H1 (cell line): ENCODE results near the gene DCAF15. TPM values are rescaled to one million over a fixed set of nuclear protein-coding genes. Genes with fewer than 3 reads are reported as not detected.
A peak's percentile ranks its signal among the peaks of the same experiment; 100 is the strongest.

Source experiments
- CTCF ChIA-PET: fragments of 300-600 bp; sonication (Branson Sonifier 250); formaldehyde crosslinking; loops from one replicate; lab custom pipeline; 2021; ENCODE audit not compliant: partially characterized antibody; lab: Charles Lee
- POLR2A ChIA-PET: fragments of 300-600 bp; sonication (Branson Sonifier 250); formaldehyde crosslinking; loops from one replicate; lab custom pipeline; 2021; ENCODE audit warnings: inconsistent platforms; ENCODE audit not compliant: partially characterized antibody; lab: Charles Lee
- DNase-seq, 2 experiments: peaks; one replicate each; pipeline versions ENCODE4 v3.0.0 to v3.0.0-alpha.2; 2010 to 2022; ENCODE audit warnings: low spot score in 2 of 2, low read depth in 1 of 2, mixed read lengths in 1 of 2
- FAIRE-seq: peaks from 2 replicates; lab custom pipeline; 2011; peaks lifted over from hg19 to GRCh38; lab: Jason Lieb, UNC
- H2AFZ ChIP-seq: 2 replicates; pipeline ENCODE4 v1.8.1; 2012; ENCODE audit warnings: low read length, inconsistent platforms
- H2AK5ac ChIP-seq: 2 replicates; pipeline ENCODE4 v1.6.1; 2013; ENCODE audit warnings: low read depth, low read length
- H2BK120ac ChIP-seq: replicated peaks from 2 replicates; pipeline ENCODE3; 2013; ENCODE audit warnings: low read depth, low read length, inconsistent platforms
- H2BK12ac ChIP-seq: 2 replicates; pipeline ENCODE4 v1.6.1; 2013; ENCODE audit warnings: low read depth, low read length
- H2BK15ac ChIP-seq: 2 replicates; pipeline ENCODE4 v1.6.1; 2013; ENCODE audit warnings: low read length
- H2BK20ac ChIP-seq: 2 replicates; pipeline ENCODE4 v1.6.1; 2013; ENCODE audit warnings: low read length
- H2BK5ac ChIP-seq: 2 replicates; pipeline ENCODE4 v1.6.1; 2013; ENCODE audit warnings: low read depth, low read length
- H3K14ac ChIP-seq: 2 replicates; pipeline ENCODE4 v1.6.1; 2013; ENCODE audit warnings: inconsistent platforms; ENCODE audit not compliant: insufficient read length
- H3K18ac ChIP-seq: 2 replicates; pipeline ENCODE4 v1.6.1; 2013; ENCODE audit warnings: low read length; ENCODE audit errors: extremely low read depth
- H3K23ac ChIP-seq: 2 replicates; pipeline ENCODE4 v1.6.1; 2013; ENCODE audit warnings: inconsistent platforms; ENCODE audit not compliant: insufficient read length
- H3K23me2 ChIP-seq: 2 replicates; pipeline ENCODE4 v1.6.1; 2013; ENCODE audit warnings: low read depth, low read length
- H3K27ac ChIP-seq: 2 replicates; pipeline ENCODE4 v1.6.1; 2011; ENCODE audit warnings: low read depth, low read length, inconsistent platforms
- H3K27me3 ChIP-seq, 4 experiments: replicated peaks in 1 of 4; 1 replicate in 1 of 4; 2 replicates in 3 of 4; pipeline versions ENCODE4 v1.6.1 to v1.8.1; 2011 to 2013; ENCODE audit warnings: low read length in 3 of 4, mild to moderate bottlenecking in 3 of 4, inconsistent platforms in 2 of 4, mixed read lengths in 2 of 4, moderate library complexity in 1 of 4; ENCODE audit not compliant: control insufficient read depth in 3 of 4, insufficient read depth in 3 of 4; ENCODE audit errors: extremely low read depth in 1 of 4
- H3K36me3 ChIP-seq, 4 experiments: 2 replicates each; pipeline versions ENCODE4 v1.6.1 to v1.8.1; 2011 to 2013; ENCODE audit warnings: mild to moderate bottlenecking in 4 of 4, low read length in 3 of 4, moderate library complexity in 2 of 4, control low read depth in 1 of 4, inconsistent platforms in 1 of 4; ENCODE audit not compliant: insufficient read depth in 4 of 4, control insufficient read depth in 2 of 4
- H3K4ac ChIP-seq: replicated peaks from 2 replicates; pipeline ENCODE3; 2013; ENCODE audit warnings: low read length, low read depth, mixed read lengths, inconsistent platforms; ENCODE audit not compliant: insufficient read length
- H3K4me1 ChIP-seq, 4 experiments: replicated peaks in 1 of 4; 1 replicate in 1 of 4; 2 replicates in 3 of 4; pipeline versions ENCODE4 v1.6.1 to v1.8.1; 2011 to 2013; ENCODE audit warnings: low read length in 3 of 4, inconsistent platforms in 2 of 4, mixed read lengths in 1 of 4; ENCODE audit not compliant: insufficient read depth in 4 of 4, control insufficient read depth in 3 of 4
- H3K4me2 ChIP-seq, 2 experiments: 2 replicates each; pipeline versions ENCODE4 v1.6.1 to v1.8.1; 2011 to 2013; ENCODE audit warnings: low read depth in 2 of 2, low read length in 2 of 2, control low read depth in 1 of 2, inconsistent platforms in 1 of 2, mild to moderate bottlenecking in 1 of 2; ENCODE audit not compliant: insufficient read depth in 1 of 2
- H3K4me3 ChIP-seq, 4 experiments: fragments of 200-600, 300-600 bp in 1 of 4; sonication (generic), shearing (Covaris generic), sonication (Bioruptor Twin) in 1 of 4; 2 replicates each; pipeline versions ENCODE4 v1.5.1 to v1.8.1; 2011 to 2016; ENCODE audit warnings: low read length in 4 of 4, low read depth in 3 of 4, control low read depth in 2 of 4, inconsistent platforms in 2 of 4, mild to moderate bottlenecking in 2 of 4, mixed read lengths in 1 of 4, moderate library complexity in 1 of 4; ENCODE audit not compliant: insufficient read depth in 2 of 4; ENCODE audit errors: extremely low read depth in 1 of 4
- H3K56ac ChIP-seq: replicated peaks from 2 replicates; pipeline ENCODE3; 2013; ENCODE audit warnings: low read depth, mild to moderate bottlenecking, mixed read lengths, low read length, inconsistent platforms; ENCODE audit not compliant: insufficient read length
- H3K79me1 ChIP-seq: 2 replicates; pipeline ENCODE4 v1.6.1; 2013; ENCODE audit warnings: low read depth, low read length, control low read depth
- H3K79me2 ChIP-seq, 2 experiments: 2 replicates each; pipeline versions ENCODE4 v1.6.1 to v1.8.1; 2012 to 2013; ENCODE audit warnings: low read length in 2 of 2, mild to moderate bottlenecking in 2 of 2, inconsistent platforms in 1 of 2; ENCODE audit not compliant: insufficient read depth in 2 of 2, control insufficient read depth in 1 of 2
- H3K9ac ChIP-seq, 4 experiments: replicated peaks in 1 of 4; 1 replicate in 1 of 4; 2 replicates in 3 of 4; pipeline versions ENCODE4 v1.6.1 to v1.8.1; 2011 to 2013; ENCODE audit warnings: low read depth in 3 of 4, low read length in 3 of 4, control low read depth in 2 of 4, mild to moderate bottlenecking in 2 of 4, moderate library complexity in 2 of 4, inconsistent platforms in 1 of 4; ENCODE audit errors: extremely low read depth in 1 of 4
- H3K9me3 ChIP-seq, 2 experiments: 2 replicates each; pipeline versions ENCODE4 v1.6.1 to v1.8.1; 2012 to 2013; ENCODE audit warnings: mild to moderate bottlenecking in 2 of 2, moderate library complexity in 2 of 2, control low read depth in 1 of 2, inconsistent platforms in 1 of 2, low read depth in 1 of 2, low read length in 1 of 2, mixed read lengths in 1 of 2; ENCODE audit not compliant: insufficient read depth in 2 of 2
- H4K20me1 ChIP-seq, 2 experiments: replicated peaks in 1 of 2; 2 replicates each; pipeline versions ENCODE3 to v1.8.1; 2011 to 2013; ENCODE audit warnings: inconsistent platforms in 2 of 2, low read length in 2 of 2, mild to moderate bottlenecking in 1 of 2; ENCODE audit not compliant: insufficient read depth in 2 of 2, control insufficient read depth in 1 of 2
- H4K5ac ChIP-seq: 2 replicates; pipeline ENCODE4 v1.6.1; 2013; ENCODE audit warnings: low read length, low read depth, mixed read lengths, inconsistent platforms; ENCODE audit not compliant: insufficient read length
- H4K8ac ChIP-seq: 2 replicates; pipeline ENCODE4 v1.8.0; 2013; ENCODE audit warnings: mild to moderate bottlenecking, moderate library complexity, low read length, inconsistent platforms; ENCODE audit not compliant: insufficient read depth; ENCODE audit errors: extremely low read depth
- H4K91ac ChIP-seq: replicated peaks from 2 replicates; pipeline ENCODE3; 2013; ENCODE audit warnings: low read length, mixed read lengths, inconsistent platforms; ENCODE audit not compliant: insufficient read length
- CEBPB ChIP-seq: IDR thresholded peaks from 2 replicates; pipeline ENCODE4 v1.6.1; 2012; ENCODE audit warnings: low read depth, low read length
- CHD1 ChIP-seq: IDR thresholded peaks from 2 replicates; pipeline ENCODE4 v1.6.1; 2012; ENCODE audit warnings: low read depth, low read length, improper control_type of control experiment
- CREB1 ChIP-seq: IDR thresholded peaks from 2 replicates; pipeline ENCODE4 v1.6.1; 2012; ENCODE audit warnings: inconsistent platforms
- EZH2 ChIP-seq: fragments of 200-600 bp; sonication (generic); IDR thresholded peaks from 2 replicates; pipeline ENCODE4 v1.7.1; 2012; ENCODE audit warnings: low read depth, mild to moderate bottlenecking, moderate library complexity, low read length, inconsistent platforms; ENCODE audit not compliant: severe bottlenecking
- HDAC6 ChIP-seq: IDR thresholded peaks from one replicate; pipeline ENCODE4 v1.7.1; 2012; ENCODE audit warnings: low read depth, mild to moderate bottlenecking, inconsistent platforms, low read length, moderate library complexity
- JUN ChIP-seq: IDR thresholded peaks from 2 replicates; pipeline ENCODE4 v1.6.1; 2011; ENCODE audit warnings: low read depth, mild to moderate bottlenecking, improper control_type of control experiment, low read length
- POLR2A ChIP-seq, 2 experiments: IDR thresholded peaks; 1 replicate in 1 of 2; 2 replicates in 1 of 2; pipeline ENCODE4 v1.6.1; 2011; ENCODE audit warnings: low read depth in 2 of 2, low read length in 2 of 2, mild to moderate bottlenecking in 2 of 2; ENCODE audit errors: control extremely low read depth in 1 of 2
- POLR2AphosphoS5 ChIP-seq: IDR thresholded peaks from 2 replicates; pipeline ENCODE4 v1.6.1; 2011; ENCODE audit warnings: low read depth, low read length
- RFX5 ChIP-seq: IDR thresholded peaks from 2 replicates; pipeline ENCODE4 v1.6.1; 2011; ENCODE audit warnings: low read depth, low read length, improper control_type of control experiment, borderline replicate concordance
- TAF7 ChIP-seq: optimal IDR thresholded peaks from 2 replicates; pipeline ENCODE3; 2011; ENCODE audit warnings: low read depth, mild to moderate bottlenecking, inconsistent platforms, low read length, moderate library complexity, borderline replicate concordance
- YY1 ChIP-seq: IDR thresholded peaks from 2 replicates; pipeline ENCODE4 v1.6.1; 2011; ENCODE audit warnings: low read depth, mild to moderate bottlenecking, low read length
- whole genome bisulfite sequencing, 2 experiments: shearing (Covaris generic) in 1 of 2; methylation state at CpG; one replicate each; pipeline versions ENCODE4 v1.1.6 to v1.1.7; 2013 to 2015; ENCODE audit warnings: low lambda C conversion rate in 2 of 2, mixed read lengths in 2 of 2, inconsistent platforms in 1 of 2, low coverage in 1 of 2, missing lambda C conversion rate in 1 of 2; ENCODE audit not compliant: insufficient replicate concordance in 2 of 2, insufficient coverage in 1 of 2, insufficient read length in 1 of 2; ENCODE audit errors: extremely low coverage in 1 of 2, missing lambda C conversion rate in 1 of 2; 5-methylcytosine and 5-hydroxymethylcytosine counted together
- polyA plus RNA-seq, 7 experiments: library from polyadenylated mRNA; depleted of rRNA in 3 of 7; stranded (reverse) in 5 of 7; unstranded in 2 of 7; fragments of >200 nt in 5 of 7; fragments of 200-250 nt in 2 of 7; gene quantifications; 1 replicate in 5 of 7; 2 replicates in 1 of 7; 4 replicates in 1 of 7; pipeline versions ENCODE4 v1.2.1 to v1.2.3, GENCODE V29; 2011 to 2013; ENCODE audit warnings: missing spikeins in 2 of 7, mixed read lengths in 2 of 7
- total RNA-seq: library from RNA; stranded (reverse); fragmentation: NEBNext Ultra II Directional; extraction: Animal tissue kit (Norgen Biotek cat#: 25700); gene quantifications from 2 replicates; pipeline ENCODE4 v1.2.1, GENCODE V29; 2021

Gene DCAF15
- total and polyA plus RNA-seq, 2 of the 8 experiments (the other 6 are each of a cell fraction or from before 2014, with no cell fraction given): 68.7 to 80.8 TPM

- H3K23ac ChIP-seq: no peak overlapping the region
- H3K4ac ChIP-seq: no peak overlapping the region
- peak overlapping the region; percentile 47 for H4K91ac ChIP-seq
- H2AFZ ChIP-seq: no peak overlapping the region
- WGBS, 2 experiments: 84% methylated on average over 17 of the region's 21 CpGs; no CpG with 5 or more reads in 1 of the 2 experiments
- H3K79me1 ChIP-seq: no peaks in the 10 kb centered on the region
- no peaks in the 10 kb centered on the region for H3K27me3 ChIP-seq
- ChIA-PET POLR2A (interaction anchor here (1.4 to 1.9 kb wide), 2 partner anchors 19 to 27 kb away, joined by 3 to 9 read pairs; no protein-coding TSS in a partner anchor), CTCF (interaction anchor here (1.0 to 1.4 kb wide), 3 partner anchors 17 to 60 kb away, joined by 3 to 4 read pairs (median 4); partner anchors contain the start of gene IL27RA)
- H2BK12ac ChIP-seq: peak overlapping the region; percentile 87; the same call in 1 of the 2 replicates
- H3K23me2 ChIP-seq: no peaks in the 10 kb centered on the region; the same call in 1 of the 2 replicates
- 0 out of 8 replicates have a peak, but pooled peaks cover 0 to 3% (median 0%) of the 10 kb centered on the region in 4 experiments for H3K36me3 ChIP-seq
- no peak overlapping the region; the same call in 1 of the 2 replicates for H2AK5ac ChIP-seq
- peak overlapping the region; percentile 15; the same call in 1 of the 2 replicates for H4K8ac ChIP-seq
- H3K18ac ChIP-seq: peak overlapping the region; percentile 32; the same call in 1 of the 2 replicates
- peak overlapping the region; percentile 71; the same call in 1 of the 2 replicates for H2BK5ac ChIP-seq
- no peak overlapping the region for H4K5ac ChIP-seq
- H3K4me2 ChIP-seq: no peak overlapping the region
- H3K56ac ChIP-seq: no peak overlapping the region
- no peak overlapping the region; a peak in 1 of 7 replicates for H3K9ac ChIP-seq
- no peak overlapping the region for H2BK120ac ChIP-seq
- H3K27ac ChIP-seq: no peak overlapping the region
- no peaks in the 10 kb centered on the region for H4K20me1 ChIP-seq
- TF ChIP-seq TAF7 (no peak), POLR2AphosphoS5 (no peak), JUN (no peak), RFX5 (no peak), CEBPB (no peak), YY1 (no peak), CHD1 (no peak), HDAC6 (no peak), CREB1 (no peak), POLR2A (IDR thresholded peaks at IDR 0.05; ENCODE audit: control extremely low read depth in 1 of 2, low read depth in 2 of 2, low read length in 2 of 2) (no peak), EZH2 (no peak)
- H3K79me2 ChIP-seq: no peaks in the 10 kb centered on the region
- H3K9me3 ChIP-seq: no peaks in the 10 kb centered on the region
- no peak overlapping the region for H3K4me3 ChIP-seq
- H2BK20ac ChIP-seq: no peak overlapping the region
- DNase-seq (no peak), FAIRE-seq (no peak)
- peaks cover 0 to 48% (median 37%) of the 10 kb centered on the region in 4 experiments; a peak in 6 of 7 replicates for H3K4me1 ChIP-seq
- no peak overlapping the region for H3K14ac ChIP-seq
- H2BK15ac ChIP-seq: peak overlapping the region; percentile 72; the same call in 1 of the 2 replicates
These were observed 31.0 kb downstream of the DCAF15 start for GRCh38 chr19:13983213-13983889.
